Myocyte (in vitro differentiated cells): ENCODE data around the gene CACNG8. TPM values are rescaled to one million over a fixed set of nuclear protein-coding genes. Genes with fewer than 3 reads are reported as not detected.

Source experiments
- DNase-seq: peaks from one replicate; pipeline ENCODE4 v3.0.0-alpha.2; 2012; ENCODE audit warnings: low read depth
- total RNA-seq: library from RNA; depleted of rRNA; stranded (reverse); fragments of >200 nt; gene quantifications from 2 replicates; pipeline ENCODE4 v1.2.3, GENCODE V29; 2014

The CACNG8 gene
- total RNA-seq, 1 donor from 2014 or later, result 0.03 TPM

- no peak for DNase-seq
These were observed 29.5 kb downstream of the CACNG8 start for GRCh38 chr19:53992211-53992610.

GRCh38 chr19:53992815-53993214 is 30.1 kb downstream of the CACNG8 start:
- no peak for DNase-seq

DNA sequence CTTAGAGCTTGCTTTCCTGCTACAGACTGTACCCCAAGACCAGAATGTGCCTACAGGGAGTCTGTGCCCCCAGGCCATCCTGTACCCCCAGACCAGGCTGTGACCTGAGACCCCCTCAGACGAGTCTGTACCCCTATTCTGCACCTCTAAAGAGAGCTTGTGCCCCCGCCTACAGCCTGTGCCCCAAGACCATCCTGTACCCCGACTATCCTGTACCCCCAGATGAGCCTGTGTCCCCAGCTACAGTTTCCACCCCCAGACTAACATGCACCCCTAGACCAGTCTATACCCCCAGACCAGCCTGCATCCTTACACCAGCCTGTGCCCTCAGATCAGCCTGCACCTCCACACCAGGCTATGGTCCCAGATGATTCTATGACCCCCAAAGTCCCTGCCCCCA is 30.7 kb downstream of the CACNG8 start:
- no peak for DNase-seq

DNA sequence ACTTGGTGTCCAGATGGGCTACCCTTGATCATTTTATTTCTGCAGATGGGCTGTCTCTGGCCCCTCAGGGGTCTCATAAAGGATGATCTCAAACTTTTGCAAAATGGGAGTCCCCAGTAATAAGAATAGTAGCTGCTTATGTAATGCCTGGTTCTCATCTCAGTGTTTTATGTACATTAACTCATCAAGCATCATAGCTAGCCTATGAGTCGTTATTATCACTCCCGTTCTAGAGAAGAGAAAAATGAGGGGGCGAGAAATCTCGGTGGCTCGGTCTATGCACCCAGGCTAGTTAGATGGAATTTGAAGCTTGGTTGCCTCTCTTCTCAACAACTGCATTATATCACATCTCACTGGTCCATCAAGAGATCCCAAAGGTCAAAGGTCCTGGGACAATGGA is 32.1 kb downstream of the CACNG8 start:
- DNase-seq, result no peak

- no peak for DNase-seq
These were observed 35.5 kb downstream of the CACNG8 start for GRCh38 chr19:53998223-53998622.

DNA sequence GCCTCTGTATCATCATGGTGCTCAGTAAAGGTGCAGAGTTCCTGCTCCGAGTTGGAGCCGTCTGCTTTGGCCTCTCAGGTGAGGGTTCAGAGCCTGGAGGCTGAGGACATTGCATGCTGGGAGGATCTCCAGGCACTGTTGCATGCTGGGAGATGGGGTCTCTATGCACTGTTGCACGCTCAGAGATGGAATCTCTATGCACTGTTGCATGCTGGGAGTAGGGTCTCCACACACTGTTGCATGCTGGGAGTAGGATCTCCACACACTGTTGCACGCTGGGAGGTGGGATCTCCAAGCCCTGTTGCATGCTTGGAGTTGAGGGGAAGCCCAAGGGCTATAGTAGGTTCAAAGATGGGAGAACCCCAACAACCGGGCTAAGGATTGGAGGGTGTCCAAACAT is 37.0 kb downstream of the CACNG8 start:
- no peak for DNase-seq

GRCh38 chr19:54001496-54001895 is 38.8 kb downstream of the CACNG8 start:
- no peak for DNase-seq

DNA sequence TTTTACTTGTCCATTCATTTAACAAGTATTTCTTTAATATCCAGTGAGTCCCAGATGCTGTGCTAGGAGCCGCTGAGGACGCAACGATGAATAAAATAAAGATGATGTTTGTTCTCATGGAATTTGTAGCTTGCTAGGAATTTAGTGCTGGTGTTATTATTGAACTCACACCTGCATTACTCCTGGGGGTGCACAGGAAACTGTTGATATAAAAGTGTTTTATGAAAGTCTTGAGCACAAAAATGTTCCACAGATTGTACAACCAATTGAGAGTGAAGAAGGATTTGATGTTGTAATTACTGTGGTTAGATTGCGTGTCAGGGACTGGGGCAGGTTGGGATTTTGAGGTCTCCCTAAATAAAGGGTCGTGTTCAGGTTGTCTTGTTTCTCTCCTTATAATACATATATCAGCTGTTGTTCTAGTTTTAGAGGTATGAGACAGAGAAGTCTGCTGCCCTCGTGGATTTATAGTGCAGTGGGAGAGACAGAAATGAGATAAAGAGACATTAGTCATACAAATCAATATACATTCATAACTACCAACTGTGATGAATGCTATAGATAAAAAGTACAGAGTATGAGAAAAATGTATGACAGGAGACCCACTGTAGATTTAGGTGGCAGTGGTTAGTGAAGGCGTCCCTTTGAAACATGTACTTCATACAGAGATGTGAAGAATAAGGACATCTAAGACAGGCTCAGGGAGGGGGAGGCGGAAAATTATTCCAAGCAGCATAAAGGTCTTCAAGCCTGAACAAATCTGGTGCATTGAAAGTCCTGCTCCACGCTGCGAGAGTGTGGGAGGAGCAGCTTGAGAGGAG is 40.0 kb downstream of the CACNG8 start:
- no peak for DNase-seq

DNA sequence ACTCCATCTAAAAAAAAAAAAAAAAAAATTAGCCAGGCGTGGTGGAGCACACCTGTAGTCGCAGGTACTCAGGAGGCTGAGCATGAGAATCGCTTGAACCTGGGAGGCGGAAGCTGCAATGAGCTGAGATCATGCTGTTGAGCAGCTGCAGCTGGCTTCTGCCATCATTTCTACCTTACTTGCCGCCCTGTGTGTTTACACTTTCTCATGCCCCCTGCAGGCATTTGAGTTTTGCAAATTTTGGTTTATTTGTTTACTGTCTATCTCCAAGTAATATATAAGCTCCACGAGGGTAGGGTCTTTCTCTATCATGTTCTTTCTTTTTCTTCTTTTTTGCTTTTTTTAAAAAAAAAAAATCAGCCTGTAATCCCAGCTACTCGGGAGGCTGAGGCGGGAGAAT is 46.7 kb downstream of the CACNG8 start:
- no peak for DNase-seq

GRCh38 chr19:54010474-54010873 is 47.7 kb downstream of the CACNG8 start:
- DNase-seq, result no peak

DNA sequence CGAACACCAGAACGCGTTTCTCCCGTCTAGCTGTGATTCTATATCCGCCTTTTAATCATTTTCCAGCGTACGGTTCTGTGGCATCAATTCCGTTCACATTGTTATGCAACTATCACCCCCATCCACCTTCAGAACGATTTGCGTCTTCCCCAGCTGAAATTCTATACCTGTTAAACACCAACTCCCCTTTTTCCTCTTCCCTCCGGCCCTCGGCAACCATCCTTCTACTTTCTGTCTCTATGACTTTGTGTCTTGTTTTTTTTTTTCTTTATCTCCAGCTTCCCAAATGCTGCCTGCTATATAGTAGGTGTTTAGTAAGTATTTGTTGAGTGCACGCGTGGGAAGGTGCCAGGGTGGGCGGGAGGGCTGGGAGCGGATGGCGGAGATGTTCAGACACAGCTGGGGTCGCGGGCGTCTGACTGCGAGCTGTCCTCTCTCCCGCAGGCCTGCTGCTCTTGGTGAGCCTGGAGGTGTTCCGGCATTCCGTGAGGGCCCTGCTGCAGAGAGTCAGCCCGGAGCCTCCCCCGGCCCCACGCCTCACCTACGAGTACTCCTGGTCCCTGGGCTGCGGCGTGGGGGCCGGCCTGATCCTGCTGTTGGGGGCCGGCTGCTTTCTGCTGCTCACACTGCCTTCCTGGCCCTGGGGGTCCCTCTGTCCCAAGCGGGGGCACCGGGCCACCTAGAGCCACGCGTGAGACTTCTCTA is 48.9 kb downstream of the CACNG8 start:
- no peak for DNase-seq

- DNase-seq, result no peak
These were observed 51.1 kb downstream of the CACNG8 start for GRCh38 chr19:54013866-54014265.

- DNase-seq, result no peak
These were observed 52.3 kb downstream of the CACNG8 start for GRCh38 chr19:54014920-54015560.

DNA sequence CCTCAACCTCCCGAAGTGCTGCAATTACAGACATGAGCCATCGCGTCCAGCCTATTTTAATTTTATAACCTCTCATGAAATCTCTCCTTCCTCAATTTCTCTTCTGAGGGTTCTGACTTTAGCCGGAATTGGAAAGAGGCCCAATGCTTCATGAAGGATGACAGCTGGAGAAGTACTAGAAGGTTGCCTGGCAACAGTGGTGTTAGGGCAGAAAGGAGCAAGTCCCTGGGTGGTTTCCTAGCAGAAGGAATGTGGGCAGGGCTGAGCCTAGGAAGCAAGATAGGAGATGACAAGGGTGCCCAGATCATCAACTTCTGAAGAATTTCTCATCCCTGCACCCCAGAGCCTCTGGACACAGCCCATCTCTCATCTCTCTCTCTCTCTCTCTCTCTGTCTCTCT is 54.5 kb downstream of the CACNG8 start:
- DNase-seq, result peak; percentile 50

GRCh38 chr19:54021363-54021762 is 58.6 kb downstream of the CACNG8 start:
- no peak for DNase-seq

DNA sequence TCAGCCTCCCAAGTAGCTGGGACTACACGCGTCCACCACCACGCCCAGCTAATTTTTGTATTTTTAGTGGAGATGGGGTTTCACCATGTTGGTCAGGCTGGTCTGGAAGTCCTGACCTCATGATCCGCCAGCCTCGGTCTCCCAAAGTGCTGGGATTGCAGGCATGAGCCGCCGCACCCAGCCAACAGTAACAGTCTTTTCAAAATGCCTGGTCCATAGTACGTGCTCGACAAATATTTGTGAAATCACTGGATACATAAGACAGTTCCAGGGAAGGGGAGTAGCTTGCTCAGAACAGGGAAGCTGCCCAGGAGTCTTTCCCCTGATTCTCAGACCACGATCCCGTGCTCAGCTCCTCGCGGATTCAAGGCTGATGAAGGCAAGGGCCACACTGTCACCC is 59.2 kb downstream of the CACNG8 start:
- DNase-seq, result no peak

GRCh38 chr19:54023191-54023590 is 60.5 kb downstream of the CACNG8 start:
- DNase-seq, result no peak

GRCh38 chr19:54024660-54025059 is 61.9 kb downstream of the CACNG8 start:
- DNase-seq, result no peak

DNA sequence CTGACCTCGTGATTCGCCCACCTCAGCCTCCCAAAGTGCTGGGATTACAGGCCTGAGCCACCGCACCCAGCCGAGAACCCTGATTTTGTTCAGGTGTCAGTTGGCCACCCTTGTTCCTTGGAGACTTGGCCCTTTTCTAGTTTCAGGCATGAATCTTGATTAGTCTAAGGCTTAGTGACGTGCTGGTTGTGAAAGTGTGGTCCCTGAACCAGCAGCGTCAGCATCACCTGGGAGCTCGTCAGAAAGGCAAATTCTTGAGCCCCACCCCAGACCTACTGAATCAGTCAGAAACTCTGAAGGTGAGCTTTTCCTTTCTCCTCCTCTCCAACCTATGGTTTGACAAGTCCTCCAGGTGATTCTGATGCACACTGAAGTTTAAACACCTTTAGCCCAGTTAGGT is 63.9 kb downstream of the CACNG8 start:
- no peak for DNase-seq

DNA sequence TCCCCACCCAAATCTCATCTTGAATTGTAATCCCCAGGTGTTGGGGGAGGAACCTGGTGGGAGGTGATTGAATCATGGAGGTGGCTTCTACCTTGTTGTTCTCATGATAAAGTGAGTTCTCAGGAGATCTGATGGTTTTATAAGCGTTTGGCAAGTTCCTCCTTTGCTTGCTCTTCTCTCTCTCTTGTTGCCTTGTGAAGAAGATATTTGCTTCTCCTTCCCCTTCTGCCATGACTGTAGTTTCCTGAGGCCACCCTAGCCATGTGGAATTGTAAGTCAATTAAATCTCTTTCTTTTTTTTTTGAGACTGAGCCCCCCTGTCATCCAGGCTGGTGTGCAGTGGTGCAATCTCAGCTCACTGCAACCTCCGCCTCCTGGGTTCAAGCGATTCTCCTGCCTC is 66.6 kb downstream of the CACNG8 start:
- no peak for DNase-seq

GRCh38 chr19:54029930-54030490 is 67.3 kb downstream of the CACNG8 start:
- DNase-seq, result peak; percentile 77
